ENCODE results near the gene ZNF469. TPM values are rescaled to one million over a fixed set of nuclear protein-coding genes. Genes with fewer than 3 reads are reported as not detected.

ZNF469 gene
- total and polyA plus RNA-seq, 5 donors, result 0.84 to 1.9 (median 1.8) TPM

DNA sequence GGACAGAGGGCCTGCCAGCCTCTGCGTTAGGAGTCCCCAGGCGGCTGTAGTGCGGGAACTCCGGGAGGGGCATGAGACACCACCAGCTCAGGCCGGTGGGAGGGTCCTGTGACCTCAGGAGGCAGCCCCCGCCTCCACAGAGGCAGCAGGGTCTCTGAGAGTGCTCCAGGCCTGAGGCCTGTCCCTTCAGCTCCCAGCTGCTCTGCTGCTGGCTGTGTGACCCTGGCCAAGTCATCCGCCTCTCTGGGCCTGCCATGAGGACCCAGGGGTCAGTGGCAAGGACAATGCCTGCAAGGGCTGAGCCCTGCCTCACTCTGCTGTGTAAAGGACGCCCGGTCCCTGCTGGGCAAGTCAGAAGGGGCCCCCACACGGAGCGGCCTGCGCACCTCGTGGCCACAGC, 43.3 kb downstream of the ZNF469 start:
- no peak for ATAC-seq
- whole genome bisulfite sequencing, result 92% methylated on average over 13 of the region's 13 CpGs
- no peak overlapping the region for H3K27ac ChIP-seq (ENCODE audit: low read length)
- H3K9me3 ChIP-seq (ENCODE audit: control insufficient read depth, low read length), result no peaks in the 10 kb centered on the region
- H3K27me3 ChIP-seq (ENCODE audit: control insufficient read depth, insufficient read depth), result no peaks in the 10 kb centered on the region
- no peaks in the 10 kb centered on the region for H3K4me1 ChIP-seq (ENCODE audit: control insufficient read depth, insufficient read depth, low read length)
- DNase-seq, result no peak
- H3K4me3 ChIP-seq (ENCODE audit: low read length), result no peak overlapping the region
- intact Hi-C loops (cut with DNase I), result no loop called here

DNA sequence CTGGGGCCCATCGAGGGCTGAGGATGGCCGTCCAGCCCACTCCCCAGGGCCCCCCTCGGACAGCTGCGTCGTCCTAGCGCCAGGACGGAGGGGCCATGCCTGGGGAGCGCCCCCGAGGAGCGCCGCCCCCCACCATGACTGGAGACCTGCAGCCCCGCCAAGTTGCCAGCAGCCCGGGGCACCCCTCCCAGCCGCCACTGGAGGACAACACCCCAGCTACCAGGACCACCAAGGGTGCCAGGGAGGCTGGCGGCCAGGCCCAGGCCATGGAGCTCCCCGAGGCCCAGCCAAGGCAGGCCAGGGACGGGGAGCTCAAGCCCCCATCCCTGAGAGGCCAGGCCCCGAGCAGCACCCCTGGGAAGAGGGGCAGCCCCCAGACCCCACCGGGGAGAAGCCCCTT, 44.6 kb downstream of the ZNF469 start:
- Histone ChIP-seq H3K9me3 (ENCODE audit: control insufficient read depth, low read length) (no peaks in the 10 kb centered on the region), H3K27me3 (ENCODE audit: control insufficient read depth, insufficient read depth) (no peaks in the 10 kb centered on the region), H3K4me1 (ENCODE audit: control insufficient read depth, insufficient read depth, low read length) (peaks cover 2% of the 10 kb centered on the region), H3K4me3 (ENCODE audit: low read length) (no peak overlapping the region), H3K27ac (ENCODE audit: low read length) (no peak overlapping the region)
- no peak for ATAC-seq
- intact Hi-C loops (cut with DNase I), result no loop called here
- 94% methylated on average over 19 of the region's 19 CpGs for WGBS
- no peak for DNase-seq

DNA sequence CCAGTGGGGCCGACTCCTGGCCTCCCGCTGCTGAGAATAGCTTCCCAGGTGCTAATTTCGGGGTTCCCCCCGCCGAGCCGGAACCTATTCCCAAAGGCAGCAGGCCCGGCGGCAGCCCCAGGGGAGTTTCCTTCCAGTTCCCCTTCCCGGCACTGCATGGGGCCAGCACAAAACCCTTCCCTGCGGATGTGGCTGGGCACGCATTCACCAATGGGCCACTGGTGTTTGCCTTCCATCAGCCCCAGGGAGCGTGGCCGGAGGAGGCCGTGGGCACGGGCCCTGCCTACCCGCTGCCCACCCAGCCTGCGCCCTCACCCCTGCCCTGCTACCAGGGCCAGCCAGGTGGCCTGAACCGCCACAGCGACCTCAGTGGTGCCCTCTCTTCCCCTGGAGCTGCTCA, 45.4 kb downstream of the ZNF469 start:
- Histone ChIP-seq H3K9me3 (ENCODE audit: control insufficient read depth, low read length) (no peaks in the 10 kb centered on the region), H3K4me3 (ENCODE audit: low read length) (no peak overlapping the region), H3K27ac (ENCODE audit: low read length) (no peak overlapping the region), H3K27me3 (ENCODE audit: control insufficient read depth, insufficient read depth) (no peaks in the 10 kb centered on the region), H3K4me1 (ENCODE audit: control insufficient read depth, insufficient read depth, low read length) (peaks cover 2% of the 10 kb centered on the region)
- no peak for DNase-seq
- intact Hi-C loops (cut with DNase I), result no loop called here
- 88% methylated on average over 19 of the region's 19 CpGs for WGBS
- no peak for ATAC-seq

DNA sequence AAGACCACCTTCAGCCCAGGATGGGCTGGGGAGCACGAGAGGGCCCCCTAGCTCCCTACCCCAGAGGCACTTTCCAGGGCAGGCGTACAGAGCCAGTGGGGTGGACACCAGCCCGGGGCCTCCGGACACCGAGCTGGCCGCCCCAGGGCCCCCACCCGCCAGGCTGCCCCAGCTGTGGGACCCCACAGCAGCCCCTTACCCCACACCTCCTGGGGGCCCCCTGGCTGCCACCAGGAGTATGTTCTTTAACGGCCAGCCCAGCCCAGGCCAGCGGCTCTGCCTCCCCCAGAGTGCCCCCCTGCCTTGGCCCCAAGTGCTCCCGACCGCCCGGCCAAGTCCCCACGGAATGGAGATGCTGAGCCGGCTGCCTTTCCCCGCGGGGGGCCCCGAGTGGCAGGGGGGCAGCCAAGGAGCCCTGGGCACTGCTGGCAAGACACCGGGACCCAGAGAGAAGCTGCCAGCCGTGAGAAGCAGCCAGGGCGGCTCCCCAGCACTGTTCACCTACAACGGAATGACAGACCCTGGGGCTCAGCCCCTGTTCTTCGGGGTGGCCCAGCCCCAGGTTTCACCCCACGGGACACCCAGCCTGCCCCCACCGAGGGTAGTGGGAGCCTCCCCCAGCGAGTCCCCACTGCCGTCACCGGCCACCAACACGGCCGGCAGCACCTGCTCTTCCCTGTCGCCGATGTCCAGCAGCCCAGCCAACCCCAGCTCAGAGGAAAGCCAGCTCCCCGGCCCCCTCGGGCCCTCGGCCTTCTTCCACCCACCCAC, 46.0 kb downstream of the ZNF469 start:
- ATAC-seq (no peak), DNase-seq (no peak)
- WGBS, result 80% methylated on average over 34 of the region's 34 CpGs
- Histone ChIP-seq H3K4me3 (ENCODE audit: low read length) (no peak overlapping the region), H3K4me1 (ENCODE audit: control insufficient read depth, insufficient read depth, low read length) (peaks cover 2% of the 10 kb centered on the region), H3K27me3 (ENCODE audit: control insufficient read depth, insufficient read depth) (no peaks in the 10 kb centered on the region), H3K9me3 (ENCODE audit: control insufficient read depth, low read length) (no peaks in the 10 kb centered on the region), H3K27ac (ENCODE audit: low read length) (no peak overlapping the region)
- intact Hi-C loops (cut with DNase I), result no loop called here

DNA sequence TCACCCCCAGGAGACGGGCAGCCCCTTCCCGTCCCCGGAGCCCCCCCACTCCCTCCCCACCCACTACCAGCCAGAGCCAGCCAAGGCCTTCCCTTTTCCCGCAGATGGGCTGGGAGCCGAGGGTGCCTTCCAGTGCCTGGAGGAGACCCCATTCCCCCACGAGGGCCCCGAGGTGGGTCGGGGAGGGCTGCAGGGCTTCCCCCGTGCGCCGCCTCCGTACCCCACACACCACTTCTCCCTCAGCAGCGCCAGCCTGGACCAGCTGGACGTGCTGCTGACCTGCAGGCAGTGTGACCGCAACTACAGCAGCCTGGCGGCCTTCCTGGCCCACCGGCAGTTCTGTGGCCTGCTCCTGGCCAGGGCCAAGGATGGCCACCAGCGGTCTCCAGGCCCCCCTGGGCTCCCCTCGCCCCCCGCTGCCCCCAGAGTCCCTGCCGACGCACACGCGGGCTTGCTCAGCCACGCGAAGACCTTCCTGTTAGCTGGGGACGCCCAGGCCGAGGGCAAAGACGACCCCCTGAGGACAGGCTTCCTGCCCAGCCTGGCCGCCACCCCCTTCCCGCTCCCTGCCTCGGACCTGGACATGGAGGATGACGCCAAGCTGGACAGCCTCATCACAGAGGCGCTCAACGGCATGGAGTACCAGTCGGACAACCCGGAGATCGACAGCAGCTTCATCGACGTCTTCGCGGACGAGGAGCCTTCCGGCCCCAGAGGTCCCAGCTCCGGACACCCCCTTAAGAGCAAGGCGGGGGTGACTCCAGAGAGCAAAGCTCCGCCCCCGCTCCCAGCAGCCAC, 46.8 kb downstream of the ZNF469 start:
- H3K4me1 ChIP-seq (ENCODE audit: control insufficient read depth, insufficient read depth, low read length), result peaks cover 2% of the 10 kb centered on the region
- peak overlapping the region; percentile 61 for H3K4me3 ChIP-seq (ENCODE audit: low read length)
- intact Hi-C loops (cut with DNase I), result loop anchor here in 3 of 4 donors (5.0 to 10.0 kb wide), 3 partner anchors 232 to 445 kb away; no protein-coding TSS in a partner anchor
- DNase-seq (peak in 1 of 3 donors; percentile 63), ATAC-seq (no peak)
- H3K27me3 ChIP-seq (ENCODE audit: control insufficient read depth, insufficient read depth), result no peaks in the 10 kb centered on the region
- no peak overlapping the region for H3K27ac ChIP-seq (ENCODE audit: low read length)
- WGBS, result 71% methylated on average over 48 of the region's 48 CpGs
- H3K9me3 ChIP-seq (ENCODE audit: control insufficient read depth, low read length), result no peaks in the 10 kb centered on the region

DNA sequence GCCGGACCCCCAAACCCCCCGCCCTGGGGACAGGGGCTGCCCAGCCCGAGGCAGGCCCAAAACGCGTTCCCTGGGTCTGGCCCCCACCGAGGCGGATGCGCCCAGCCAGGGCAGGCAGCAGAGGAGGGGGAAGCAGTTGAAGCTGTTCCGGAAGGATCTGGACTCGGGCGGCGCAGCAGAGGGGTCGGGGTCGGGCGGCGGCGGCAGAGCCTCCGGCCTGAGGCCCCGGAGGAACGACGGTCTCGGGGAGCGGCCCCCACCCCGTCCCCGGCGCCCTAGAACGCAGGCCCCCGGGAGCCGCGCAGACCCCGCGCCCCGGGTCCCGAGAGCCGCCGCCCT, 47.4 kb downstream of the ZNF469 start:
- WGBS, result 4% methylated on average over 36 of the region's 36 CpGs
- Histone ChIP-seq H3K4me3 (ENCODE audit: low read length) (peak overlapping the region; percentile 61), H3K27ac (ENCODE audit: low read length) (no peak overlapping the region), H3K27me3 (ENCODE audit: control insufficient read depth, insufficient read depth) (no peaks in the 10 kb centered on the region), H3K4me1 (ENCODE audit: control insufficient read depth, insufficient read depth, low read length) (peaks cover 2% of the 10 kb centered on the region), H3K9me3 (ENCODE audit: control insufficient read depth, low read length) (no peaks in the 10 kb centered on the region)
- DNase-seq (peak in 1 of 3 donors; percentile 49), ATAC-seq (peak in 1 of 2 donors; percentile 3)
- intact Hi-C loops (cut with DNase I), result loop anchor here in 3 of 4 donors (5.0 to 10.0 kb wide), 3 partner anchors 233 to 445 kb away; no protein-coding TSS in a partner anchor

DNA sequence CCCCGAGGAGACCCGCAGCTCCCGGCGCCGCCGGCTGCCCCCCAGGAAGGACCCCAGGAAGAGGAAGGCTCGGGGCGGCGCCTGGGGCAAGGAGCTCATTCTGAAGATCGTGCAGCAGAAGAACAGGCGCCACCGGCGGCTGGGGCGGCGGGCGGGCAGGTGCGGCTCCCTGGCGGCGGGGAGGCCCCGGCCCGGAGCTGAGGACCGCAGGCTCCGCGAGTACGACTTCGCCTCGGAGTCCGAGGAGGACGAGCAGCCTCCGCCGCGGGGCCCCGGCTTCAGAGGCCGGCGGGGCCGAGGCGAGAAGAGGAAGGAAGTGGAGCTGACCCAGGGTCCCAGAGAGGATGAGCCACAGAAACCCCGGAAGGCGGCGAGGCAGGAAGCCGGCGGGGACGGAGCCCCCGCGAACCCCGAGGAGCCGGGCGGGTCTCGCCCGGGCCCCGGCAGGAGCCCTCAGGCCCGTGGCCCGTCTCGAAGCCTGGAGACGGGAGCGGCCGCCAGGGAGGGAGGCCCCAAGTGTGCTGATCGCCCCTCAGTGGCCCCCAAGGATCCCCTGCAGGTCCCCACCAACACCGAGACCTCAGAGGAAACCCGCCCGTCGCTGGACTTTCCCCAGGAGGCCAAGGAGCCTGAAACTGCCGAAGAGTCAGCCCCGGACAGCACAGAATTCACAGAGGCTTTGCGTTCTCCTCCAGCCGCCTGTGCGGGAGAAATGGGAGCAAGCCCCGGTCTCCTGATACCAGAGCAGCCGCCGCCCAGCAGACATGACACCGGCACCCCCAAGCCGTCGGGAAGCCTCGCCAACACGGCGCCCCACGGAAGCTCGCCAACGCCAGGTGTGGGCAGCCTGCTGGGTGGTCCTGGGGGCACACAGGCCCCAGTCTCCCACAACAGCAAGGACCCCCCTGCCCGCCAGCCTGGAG, 48.0 kb downstream of the ZNF469 start:
- Histone ChIP-seq H3K27me3 (ENCODE audit: control insufficient read depth, insufficient read depth) (no peaks in the 10 kb centered on the region), H3K27ac (ENCODE audit: low read length) (no peak overlapping the region), H3K4me1 (ENCODE audit: control insufficient read depth, insufficient read depth, low read length) (peaks cover 2% of the 10 kb centered on the region), H3K9me3 (ENCODE audit: control insufficient read depth, low read length) (no peaks in the 10 kb centered on the region), H3K4me3 (ENCODE audit: low read length) (peak overlapping the region; percentile 61)
- WGBS, result 13% methylated on average over 80 of the region's 80 CpGs
- peak in 2 of 3 donors; percentile 77 to 81 for DNase-seq
- intact Hi-C loops (cut with DNase I), result loop anchor here in 3 of 4 donors (5.0 to 10.0 kb wide), 3 partner anchors 233 to 446 kb away; no protein-coding TSS in a partner anchor
- peak in 1 of 2 donors; percentile 28 for ATAC-seq

DNA sequence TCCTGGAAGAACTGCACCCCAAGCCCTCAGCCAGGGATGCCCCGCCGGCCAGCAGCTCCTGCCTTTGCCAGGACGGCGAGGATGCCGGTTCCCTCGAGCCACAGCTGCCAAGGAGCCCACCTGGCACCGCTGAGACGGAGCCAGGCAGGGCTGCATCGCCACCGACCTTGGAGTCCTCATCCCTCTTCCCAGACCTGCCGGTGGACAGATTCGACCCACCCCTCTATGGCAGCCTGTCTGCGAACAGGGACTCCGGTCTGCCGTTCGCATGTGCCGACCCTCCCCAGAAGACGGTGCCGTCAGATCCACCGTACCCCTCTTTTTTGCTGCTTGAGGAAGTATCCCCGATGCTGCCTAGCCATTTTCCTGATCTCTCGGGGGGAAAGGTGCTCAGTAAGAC, 48.9 kb downstream of the ZNF469 start:
- Histone ChIP-seq H3K9me3 (ENCODE audit: control insufficient read depth, low read length) (no peaks in the 10 kb centered on the region), H3K27me3 (ENCODE audit: control insufficient read depth, insufficient read depth) (no peaks in the 10 kb centered on the region), H3K27ac (ENCODE audit: low read length) (no peak overlapping the region), H3K4me3 (ENCODE audit: low read length) (no peak overlapping the region), H3K4me1 (ENCODE audit: control insufficient read depth, insufficient read depth, low read length) (peaks cover 2% of the 10 kb centered on the region)
- no peak for ATAC-seq
- intact Hi-C loops (cut with DNase I), result loop anchor here in 3 of 4 donors (5.0 to 10.0 kb wide), 3 partner anchors 234 to 447 kb away; no protein-coding TSS in a partner anchor
- peak in 1 of 3 donors; percentile 48 for DNase-seq
- 89% methylated on average over 22 of the region's 22 CpGs for WGBS

DNA sequence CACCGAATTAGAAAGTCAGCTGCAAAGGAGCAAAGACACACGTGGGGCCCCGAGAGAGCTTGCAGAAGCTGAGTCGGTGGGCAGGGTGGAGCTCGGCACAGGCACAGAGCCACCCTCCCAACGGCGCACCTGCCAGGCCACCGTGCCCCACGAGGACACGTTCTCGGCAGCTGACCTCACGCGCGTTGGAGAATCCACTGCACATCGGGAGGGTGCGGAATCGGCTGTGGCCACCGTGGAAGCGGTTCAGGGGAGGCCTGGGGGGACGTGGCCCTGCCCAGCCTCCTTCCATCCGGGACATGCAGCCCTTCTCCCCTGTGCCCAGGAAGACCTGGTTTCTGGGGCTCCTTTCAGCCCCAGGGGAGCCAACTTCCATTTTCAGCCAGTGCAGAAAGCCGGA, 49.4 kb downstream of the ZNF469 start:
- intact Hi-C loops (cut with DNase I), result loop anchor here in 3 of 4 donors (5.0 to 10.0 kb wide), 3 partner anchors 235 to 447 kb away; no protein-coding TSS in a partner anchor
- H3K9me3 ChIP-seq (ENCODE audit: control insufficient read depth, low read length), result no peaks in the 10 kb centered on the region
- ATAC-seq, result no peak
- no peak overlapping the region for H3K27ac ChIP-seq (ENCODE audit: low read length)
- H3K4me1 ChIP-seq (ENCODE audit: control insufficient read depth, insufficient read depth, low read length), result peaks cover 2% of the 10 kb centered on the region
- H3K27me3 ChIP-seq (ENCODE audit: control insufficient read depth, insufficient read depth), result no peaks in the 10 kb centered on the region
- no peak overlapping the region for H3K4me3 ChIP-seq (ENCODE audit: low read length)
- DNase-seq, result no peak
- 96% methylated on average over 22 of the region's 22 CpGs for WGBS

Measured in right cardiac atrium (tissue), 5 donors.